ENCODE measurements around the gene FRMD8. TPM values are rescaled to one million over a fixed set of nuclear protein-coding genes. Genes with fewer than 3 reads are reported as not detected.

The FRMD8 gene
- total and polyA plus RNA-seq, 9 of the 15 experiments (the other 6 are each of a cell fraction or from before 2014, with no cell fraction given) = 4.5 to 54.5 (median 15.8) TPM

DNA sequence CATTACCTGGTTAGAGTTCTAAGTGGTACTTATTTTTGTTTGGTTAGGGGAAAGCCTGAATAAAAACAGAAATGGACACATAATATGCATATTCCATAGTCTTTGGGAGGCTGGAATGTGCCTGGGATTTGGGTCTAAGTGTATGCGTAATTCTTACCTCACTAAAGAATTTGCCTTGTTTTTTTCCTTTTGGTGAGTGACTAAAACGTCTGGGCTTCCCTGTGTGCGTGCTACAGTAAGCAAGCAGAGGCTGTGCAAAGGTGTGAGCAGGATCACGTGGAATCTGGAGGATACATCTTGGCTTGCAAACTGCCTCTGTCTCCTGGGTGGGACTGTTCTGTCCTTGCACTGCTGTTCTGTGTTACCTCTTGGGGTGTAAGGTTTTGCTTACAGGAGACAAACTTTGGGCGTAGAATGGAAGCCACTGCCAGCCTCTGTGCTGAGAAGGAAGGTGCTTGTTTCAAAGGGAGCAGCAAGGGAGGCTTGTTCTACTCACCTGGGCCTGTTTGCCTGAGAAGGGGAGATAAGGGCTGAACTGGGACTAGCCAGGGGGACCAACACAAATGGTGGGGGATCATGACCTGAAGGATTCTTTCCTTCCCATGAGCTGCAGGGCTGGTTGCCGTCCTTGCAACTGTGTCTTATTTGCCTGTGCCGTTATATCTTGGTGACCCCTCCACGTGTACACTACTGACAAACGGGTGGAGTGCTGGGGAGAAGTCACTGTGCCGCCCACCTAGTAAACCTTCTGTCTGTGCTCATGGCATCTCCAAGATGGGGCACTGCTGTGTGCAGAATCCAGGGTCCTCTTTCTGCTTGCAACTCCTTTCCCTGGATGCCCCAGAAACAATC is 40.6 kb downstream of the FRMD8 start (continued):
- TF ChIP-seq, protein P1, sequence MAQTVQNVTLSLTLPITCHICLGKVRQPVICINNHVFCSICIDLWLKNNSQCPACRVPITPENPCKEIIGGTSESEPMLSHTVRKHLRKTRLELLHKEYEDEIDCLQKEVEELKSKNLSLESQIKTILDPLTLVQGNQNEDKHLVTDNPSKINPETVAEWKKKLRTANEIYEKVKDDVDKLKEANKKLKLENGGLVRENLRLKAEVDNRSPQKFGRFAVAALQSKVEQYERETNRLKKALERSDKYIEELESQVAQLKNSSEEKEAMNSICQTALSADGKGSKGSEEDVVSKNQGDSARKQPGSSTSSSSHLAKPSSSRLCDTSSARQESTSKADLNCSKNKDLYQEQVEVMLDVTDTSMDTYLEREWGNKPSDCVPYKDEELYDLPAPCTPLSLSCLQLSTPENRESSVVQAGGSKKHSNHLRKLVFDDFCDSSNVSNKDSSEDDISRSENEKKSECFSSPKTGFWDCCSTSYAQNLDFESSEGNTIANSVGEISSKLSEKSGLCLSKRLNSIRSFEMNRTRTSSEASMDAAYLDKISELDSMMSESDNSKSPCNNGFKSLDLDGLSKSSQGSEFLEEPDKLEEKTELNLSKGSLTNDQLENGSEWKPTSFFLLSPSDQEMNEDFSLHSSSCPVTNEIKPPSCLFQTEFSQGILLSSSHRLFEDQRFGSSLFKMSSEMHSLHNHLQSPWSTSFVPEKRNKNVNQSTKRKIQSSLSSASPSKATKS (CRISPR knock-in tag; IDR thresholded peaks at IDR 0.05) = 0 out of 2 replicates have a peak, but pooled peaks have one; percentile 18
- TF ChIP-seq SRF (CRISPR knock-in tag; IDR thresholded peaks at IDR 0.05) (peak; percentile 49 to 54; a peak in 1 of 4 replicates), CBFA2T2 (conservative IDR thresholded peaks at IDR 0.05) (peak; percentile 35; the same call in 1 of the 2 replicates), RFX7 (CRISPR knock-in tag; IDR thresholded peaks at IDR 0.05) (peak; percentile 91), TRIM24 (IDR thresholded peaks at IDR 0.05) (peak; percentile 6 to 58; a peak in 2 of 4 replicates), MYC (IDR thresholded peaks at IDR 0.05; ENCODE audit: low read depth, low read length) (peak; percentile 24; the same call in 1 of the 2 replicates), MYC (CRISPR knock-in tag; IDR thresholded peaks at IDR 0.05; ENCODE audit: borderline replicate concordance, low read depth) (peak; percentile 82; the same call in 1 of the 2 replicates), TAF1 (IDR thresholded peaks at IDR 0.05; ENCODE audit: control insufficient read depth, extremely low read depth, insufficient read depth, low read length, severe bottlenecking) (peak; percentile 68), SRSF7 (optimal IDR thresholded peaks at IDR 0.05; ENCODE audit: low read depth, low read length) (no peak), ZNF24 (IDR thresholded peaks at IDR 0.05) (no peak)
- TF ChIP-seq, protein P2, sequence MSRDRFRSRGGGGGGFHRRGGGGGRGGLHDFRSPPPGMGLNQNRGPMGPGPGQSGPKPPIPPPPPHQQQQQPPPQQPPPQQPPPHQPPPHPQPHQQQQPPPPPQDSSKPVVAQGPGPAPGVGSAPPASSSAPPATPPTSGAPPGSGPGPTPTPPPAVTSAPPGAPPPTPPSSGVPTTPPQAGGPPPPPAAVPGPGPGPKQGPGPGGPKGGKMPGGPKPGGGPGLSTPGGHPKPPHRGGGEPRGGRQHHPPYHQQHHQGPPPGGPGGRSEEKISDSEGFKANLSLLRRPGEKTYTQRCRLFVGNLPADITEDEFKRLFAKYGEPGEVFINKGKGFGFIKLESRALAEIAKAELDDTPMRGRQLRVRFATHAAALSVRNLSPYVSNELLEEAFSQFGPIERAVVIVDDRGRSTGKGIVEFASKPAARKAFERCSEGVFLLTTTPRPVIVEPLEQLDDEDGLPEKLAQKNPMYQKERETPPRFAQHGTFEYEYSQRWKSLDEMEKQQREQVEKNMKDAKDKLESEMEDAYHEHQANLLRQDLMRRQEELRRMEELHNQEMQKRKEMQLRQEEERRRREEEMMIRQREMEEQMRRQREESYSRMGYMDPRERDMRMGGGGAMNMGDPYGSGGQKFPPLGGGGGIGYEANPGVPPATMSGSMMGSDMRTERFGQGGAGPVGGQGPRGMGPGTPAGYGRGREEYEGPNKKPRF (IDR thresholded peaks at IDR 0.05; ENCODE audit: low read depth, low read length) = peak; percentile 96
- TF ChIP-seq, protein P3, sequence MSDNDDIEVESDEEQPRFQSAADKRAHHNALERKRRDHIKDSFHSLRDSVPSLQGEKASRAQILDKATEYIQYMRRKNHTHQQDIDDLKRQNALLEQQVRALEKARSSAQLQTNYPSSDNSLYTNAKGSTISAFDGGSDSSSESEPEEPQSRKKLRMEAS (CRISPR knock-in tag; IDR thresholded peaks at IDR 0.05) = peak; percentile 72
- TF ChIP-seq, protein P4, sequence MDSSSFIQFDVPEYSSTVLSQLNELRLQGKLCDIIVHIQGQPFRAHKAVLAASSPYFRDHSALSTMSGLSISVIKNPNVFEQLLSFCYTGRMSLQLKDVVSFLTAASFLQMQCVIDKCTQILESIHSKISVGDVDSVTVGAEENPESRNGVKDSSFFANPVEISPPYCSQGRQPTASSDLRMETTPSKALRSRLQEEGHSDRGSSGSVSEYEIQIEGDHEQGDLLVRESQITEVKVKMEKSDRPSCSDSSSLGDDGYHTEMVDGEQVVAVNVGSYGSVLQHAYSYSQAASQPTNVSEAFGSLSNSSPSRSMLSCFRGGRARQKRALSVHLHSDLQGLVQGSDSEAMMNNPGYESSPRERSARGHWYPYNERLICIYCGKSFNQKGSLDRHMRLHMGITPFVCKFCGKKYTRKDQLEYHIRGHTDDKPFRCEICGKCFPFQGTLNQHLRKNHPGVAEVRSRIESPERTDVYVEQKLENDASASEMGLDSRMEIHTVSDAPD (CRISPR knock-in tag; IDR thresholded peaks at IDR 0.05) = no peak
- TF ChIP-seq, protein P5, sequence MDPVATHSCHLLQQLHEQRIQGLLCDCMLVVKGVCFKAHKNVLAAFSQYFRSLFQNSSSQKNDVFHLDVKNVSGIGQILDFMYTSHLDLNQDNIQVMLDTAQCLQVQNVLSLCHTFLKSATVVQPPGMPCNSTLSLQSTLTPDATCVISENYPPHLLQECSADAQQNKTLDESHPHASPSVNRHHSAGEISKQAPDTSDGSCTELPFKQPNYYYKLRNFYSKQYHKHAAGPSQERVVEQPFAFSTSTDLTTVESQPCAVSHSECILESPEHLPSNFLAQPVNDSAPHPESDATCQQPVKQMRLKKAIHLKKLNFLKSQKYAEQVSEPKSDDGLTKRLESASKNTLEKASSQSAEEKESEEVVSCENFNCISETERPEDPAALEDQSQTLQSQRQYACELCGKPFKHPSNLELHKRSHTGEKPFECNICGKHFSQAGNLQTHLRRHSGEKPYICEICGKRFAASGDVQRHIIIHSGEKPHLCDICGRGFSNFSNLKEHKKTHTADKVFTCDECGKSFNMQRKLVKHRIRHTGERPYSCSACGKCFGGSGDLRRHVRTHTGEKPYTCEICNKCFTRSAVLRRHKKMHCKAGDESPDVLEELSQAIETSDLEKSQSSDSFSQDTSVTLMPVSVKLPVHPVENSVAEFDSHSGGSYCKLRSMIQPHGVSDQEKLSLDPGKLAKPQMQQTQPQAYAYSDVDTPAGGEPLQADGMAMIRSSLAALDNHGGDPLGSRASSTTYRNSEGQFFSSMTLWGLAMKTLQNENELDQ (CRISPR knock-in tag; IDR thresholded peaks at IDR 0.05; ENCODE audit: borderline replicate concordance) = 0 out of 2 replicates have a peak, but pooled peaks have one; percentile 91
- TF ChIP-seq, protein P6, sequence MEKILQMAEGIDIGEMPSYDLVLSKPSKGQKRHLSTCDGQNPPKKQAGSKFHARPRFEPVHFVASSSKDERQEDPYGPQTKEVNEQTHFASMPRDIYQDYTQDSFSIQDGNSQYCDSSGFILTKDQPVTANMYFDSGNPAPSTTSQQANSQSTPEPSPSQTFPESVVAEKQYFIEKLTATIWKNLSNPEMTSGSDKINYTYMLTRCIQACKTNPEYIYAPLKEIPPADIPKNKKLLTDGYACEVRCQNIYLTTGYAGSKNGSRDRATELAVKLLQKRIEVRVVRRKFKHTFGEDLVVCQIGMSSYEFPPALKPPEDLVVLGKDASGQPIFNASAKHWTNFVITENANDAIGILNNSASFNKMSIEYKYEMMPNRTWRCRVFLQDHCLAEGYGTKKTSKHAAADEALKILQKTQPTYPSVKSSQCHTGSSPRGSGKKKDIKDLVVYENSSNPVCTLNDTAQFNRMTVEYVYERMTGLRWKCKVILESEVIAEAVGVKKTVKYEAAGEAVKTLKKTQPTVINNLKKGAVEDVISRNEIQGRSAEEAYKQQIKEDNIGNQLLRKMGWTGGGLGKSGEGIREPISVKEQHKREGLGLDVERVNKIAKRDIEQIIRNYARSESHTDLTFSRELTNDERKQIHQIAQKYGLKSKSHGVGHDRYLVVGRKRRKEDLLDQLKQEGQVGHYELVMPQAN (IDR thresholded peaks at IDR 0.05; ENCODE audit: borderline replicate concordance) = peak; percentile 39

All from K562 (cell line).